Neural cell (in vitro differentiated cells): ENCODE results near the gene ANKRD33B. TPM values are rescaled to one million over a fixed set of nuclear protein-coding genes. Genes with fewer than 3 reads are reported as not detected.

Source experiments
- H2AFZ ChIP-seq: fragments of 200-600, 300-800 bp; sonication (generic), shearing (Covaris generic); 2 replicates; pipeline ENCODE4 v1.6.0; 2014; ENCODE audit warnings: low read depth, mild to moderate bottlenecking, antibody characterized with exemption, low read length, moderate library complexity
- H3F3A ChIP-seq: fragments of 200-600 bp; shearing (Covaris generic); 2 replicates; pipeline ENCODE4 v1.6.1; 2016; ENCODE audit warnings: mild to moderate bottlenecking, moderate library complexity, mixed read lengths, antibody characterized with exemption, low read length; ENCODE audit not compliant: insufficient read depth, poor library complexity, severe bottlenecking
- H3K27ac ChIP-seq: fragments of 200-600, 300-800 bp; sonication (generic), shearing (Covaris generic); 2 replicates; pipeline ENCODE4 v1.5.1; 2014; ENCODE audit warnings: mild to moderate bottlenecking, low read length, moderate library complexity
- H3K27me3 ChIP-seq: fragments of 300-800, 200-600 bp; sonication (generic), shearing (Covaris generic); 2 replicates; pipeline ENCODE4 v1.6.0; 2014; ENCODE audit warnings: mild to moderate bottlenecking, low read depth, low read length, moderate library complexity; ENCODE audit not compliant: insufficient read depth
- H3K36me3 ChIP-seq: fragments of 300-800, 200-600 bp; sonication (generic), shearing (Covaris generic); 2 replicates; pipeline ENCODE4 v1.5.1; 2014; ENCODE audit warnings: mild to moderate bottlenecking, antibody characterized with exemption, low read length, moderate library complexity; ENCODE audit not compliant: insufficient read depth
- H3K4me2 ChIP-seq: fragments of 300-800, 200-600 bp; sonication (generic), shearing (Covaris generic); 2 replicates; pipeline ENCODE4 v1.6.0; 2014; ENCODE audit warnings: mild to moderate bottlenecking, low read length
- H3K4me3 ChIP-seq: fragments of 300-800, 200-600 bp; sonication (generic), shearing (Covaris generic); 2 replicates; pipeline ENCODE4 v1.5.1; 2014; ENCODE audit warnings: mild to moderate bottlenecking, low read length, moderate library complexity
- H3K79me2 ChIP-seq: fragments of 200-600 bp; shearing (Covaris generic); replicated peaks from 2 replicates; pipeline ENCODE4 v1.6.0; 2014; ENCODE audit warnings: mild to moderate bottlenecking, low read length, moderate library complexity; ENCODE audit not compliant: insufficient read depth
- H3K9ac ChIP-seq: fragments of 300-800, 200-600 bp; sonication (generic), shearing (Covaris generic); 2 replicates; pipeline ENCODE4 v1.6.1; 2016; ENCODE audit warnings: mild to moderate bottlenecking, low read length, mixed read lengths
- H3K9me2 ChIP-seq: fragments of 200-600 bp; shearing (Covaris generic); 2 replicates; pipeline ENCODE4 v1.6.1; 2016; ENCODE audit warnings: mild to moderate bottlenecking, low read length, mixed read lengths; ENCODE audit not compliant: insufficient read depth
- H3K9me3 ChIP-seq: fragments of 200-600, 300-800 bp; sonication (generic), shearing (Covaris generic); 2 replicates; pipeline ENCODE4 v1.6.1; 2016; ENCODE audit warnings: mild to moderate bottlenecking, mixed run types, low read length, moderate library complexity, mixed read lengths
- H4K20me1 ChIP-seq: fragments of 200-600 bp; shearing (Covaris generic); 2 replicates; pipeline ENCODE4 v1.6.1; 2016; ENCODE audit warnings: mild to moderate bottlenecking, mixed run types; ENCODE audit not compliant: insufficient read depth
- CTCF ChIP-seq: fragments of 450-650 bp; IDR thresholded peaks from 2 replicates; pipeline ENCODE4 v1.5.1; 2014; ENCODE audit warnings: antibody characterized with exemption, mild to moderate bottlenecking, moderate library complexity; ENCODE audit not compliant: poor library complexity, severe bottlenecking
- EP300 ChIP-seq: fragments of 450-650 bp; conservative IDR thresholded peaks from 2 replicates; pipeline ENCODE4 v1.6.1; 2014; ENCODE audit warnings: antibody characterized with exemption, mild to moderate bottlenecking, moderate library complexity; ENCODE audit not compliant: poor library complexity, severe bottlenecking
- EZH2 ChIP-seq: fragments of 200-600, 300-800 bp; shearing (Covaris generic), sonication (generic); IDR thresholded peaks from 2 replicates; pipeline ENCODE4 v1.6.1; 2014; ENCODE audit warnings: antibody characterized with exemption, low read length, borderline replicate concordance, mild to moderate bottlenecking; ENCODE audit not compliant: insufficient read depth, poor library complexity, severe bottlenecking
- MXI1 ChIP-seq: fragments of 450-650 bp; conservative IDR thresholded peaks from 2 replicates; pipeline ENCODE4 v1.6.1; 2014; ENCODE audit warnings: antibody characterized with exemption, mild to moderate bottlenecking; ENCODE audit not compliant: poor library complexity, severe bottlenecking
- POLR2AphosphoS5 ChIP-seq: IDR thresholded peaks from 2 replicates; pipeline ENCODE4 v1.6.1; 2012
- RAD21 ChIP-seq: fragments of 450-650 bp; conservative IDR thresholded peaks from 2 replicates; pipeline ENCODE4 v1.6.1; 2014; ENCODE audit warnings: antibody characterized with exemption, mild to moderate bottlenecking, moderate library complexity
- REST ChIP-seq: IDR thresholded peaks from 2 replicates; pipeline ENCODE4 v1.6.1; 2012; ENCODE audit warnings: borderline replicate concordance
- SMC3 ChIP-seq: fragments of 450-650 bp; conservative IDR thresholded peaks from 2 replicates; pipeline ENCODE4 v1.6.1; 2014; ENCODE audit warnings: antibody characterized with exemption, mild to moderate bottlenecking, moderate library complexity; ENCODE audit not compliant: poor library complexity
- TAF1 ChIP-seq: IDR thresholded peaks from 2 replicates; pipeline ENCODE4 v1.6.1; 2012; ENCODE audit warnings: low read depth
- polyA plus RNA-seq: library from polyadenylated mRNA; depleted of rRNA; stranded (reverse); fragments of >200 nt; gene quantifications from 2 replicates; pipeline ENCODE4 v1.2.3, GENCODE V29; 2014

Gene ANKRD33B
- polyA plus RNA-seq, 1 donor from 2014 or later, result not detected

GRCh38 chr5:10653751-10654400 lies 90.0 kb downstream of the ANKRD33B start:
- no peak overlapping the region for H3K4me3 ChIP-seq
- no peaks in the 10 kb centered on the region for H3K36me3 ChIP-seq
- no peaks in the 10 kb centered on the region for H3K27me3 ChIP-seq
- TF ChIP-seq POLR2AphosphoS5 (no peak), EP300 (no peak), CTCF (no peak), MXI1 (no peak), RAD21 (no peak), REST (no peak), TAF1 (no peak), SMC3 (no peak), EZH2 (no peak)
- peaks cover 3% of the 10 kb centered on the region for H3K9me3 ChIP-seq
- no peak overlapping the region for H2AFZ ChIP-seq
- no peaks in the 10 kb centered on the region for H3F3A ChIP-seq
- no peaks in the 10 kb centered on the region for H3K9me2 ChIP-seq
- no peak overlapping the region for H3K4me2 ChIP-seq
- no peak overlapping the region for H3K9ac ChIP-seq
- no peaks in the 10 kb centered on the region for H3K79me2 ChIP-seq
- no peaks in the 10 kb centered on the region for H4K20me1 ChIP-seq
- H3K27ac ChIP-seq, result no peak overlapping the region

GRCh38 chr5:10654566-10654965 lies 90.7 kb downstream of the ANKRD33B start:
- Histone ChIP-seq H3K27ac (no peak overlapping the region), H3K9ac (no peak overlapping the region), H3K9me2 (no peaks in the 10 kb centered on the region), H3K79me2 (no peaks in the 10 kb centered on the region), H3F3A (no peaks in the 10 kb centered on the region), H3K36me3 (no peaks in the 10 kb centered on the region), H3K27me3 (no peaks in the 10 kb centered on the region), H2AFZ (no peak overlapping the region), H3K4me2 (no peak overlapping the region), H3K9me3 (peaks cover 3% of the 10 kb centered on the region), H3K4me3 (no peak overlapping the region), H4K20me1 (no peaks in the 10 kb centered on the region)
- TF ChIP-seq SMC3, result no peak
- TF ChIP-seq TAF1, result no peak
- TF ChIP-seq RAD21, result no peak
- no peak for TF ChIP-seq EZH2
- no peak for TF ChIP-seq MXI1
- TF ChIP-seq CTCF, result no peak
- TF ChIP-seq POLR2AphosphoS5, result no peak
- TF ChIP-seq REST, result no peak
- no peak for TF ChIP-seq EP300
